Measurements from ENCODE around the gene ITGA6.

Gene ITGA6

GRCh38 chr2:172427256-172427989 lies at the start of gene ITGA6:
TSS of gene ITGA6 (plus strand) at chr2:172427586.
- DNase-seq (ENCODE audit: low read depth in 2 of 2) = peak; percentile 60 to 70

- DNase-seq (ENCODE audit: low read depth in 2 of 2) = no peak
Measured at GRCh38 chr2:172380436-172381274, 46.7 kb upstream of the ITGA6 start.

- no peak for DNase-seq (ENCODE audit: low read depth in 2 of 2)
Measured at GRCh38 chr2:172381275-172382027, 45.9 kb upstream of the ITGA6 start.

GRCh38 chr2:172387361-172387760 lies 40.0 kb upstream of the ITGA6 start:
- DNase-seq (ENCODE audit: low read depth in 2 of 2) = no peak

GRCh38 chr2:172389685-172390339 lies 37.6 kb upstream of the ITGA6 start:
- DNase-seq (ENCODE audit: low read depth in 2 of 2) = no peak

- DNase-seq (ENCODE audit: low read depth in 2 of 2) = no peak
Measured at GRCh38 chr2:172394002-172394401, 33.4 kb upstream of the ITGA6 start.

- DNase-seq (ENCODE audit: low read depth in 2 of 2) = no peak
Measured at GRCh38 chr2:172395503-172395902, 31.9 kb upstream of the ITGA6 start.

- no peak for DNase-seq (ENCODE audit: low read depth in 2 of 2)
Measured at GRCh38 chr2:172397148-172397834, 30.1 kb upstream of the ITGA6 start.

- no peak for DNase-seq (ENCODE audit: low read depth in 2 of 2)
Measured at GRCh38 chr2:172398440-172398839, 28.9 kb upstream of the ITGA6 start.

- DNase-seq (ENCODE audit: low read depth in 2 of 2) = no peak
Measured at GRCh38 chr2:172399765-172400164, 27.6 kb upstream of the ITGA6 start.

GRCh38 chr2:172402198-172402597 lies 25.2 kb upstream of the ITGA6 start:
- no peak for DNase-seq (ENCODE audit: low read depth in 2 of 2)

- DNase-seq (ENCODE audit: low read depth in 2 of 2) = no peak
Measured at GRCh38 chr2:172403402-172403801, 24.0 kb upstream of the ITGA6 start.

- no peak for DNase-seq (ENCODE audit: low read depth in 2 of 2)
Measured at GRCh38 chr2:172403881-172404468, 23.4 kb upstream of the ITGA6 start.

GRCh38 chr2:172404824-172405223 lies 22.6 kb upstream of the ITGA6 start:
- no peak for DNase-seq (ENCODE audit: low read depth in 2 of 2)

GRCh38 chr2:172405673-172406072 lies 21.7 kb upstream of the ITGA6 start:
- DNase-seq (ENCODE audit: low read depth in 2 of 2) = no peak

GRCh38 chr2:172408143-172408766 lies 19.1 kb upstream of the ITGA6 start:
- DNase-seq (ENCODE audit: low read depth in 2 of 2) = no peak

- DNase-seq (ENCODE audit: low read depth in 2 of 2) = no peak
Measured at GRCh38 chr2:172409042-172409441, 18.3 kb upstream of the ITGA6 start.

- DNase-seq (ENCODE audit: low read depth in 2 of 2) = no peak
Measured at GRCh38 chr2:172412984-172413492, 14.3 kb upstream of the ITGA6 start.

GRCh38 chr2:172415157-172415864 lies 12.1 kb upstream of the ITGA6 start:
- DNase-seq (ENCODE audit: low read depth in 2 of 2) = no peak

- no peak for DNase-seq (ENCODE audit: low read depth in 2 of 2)
Measured at GRCh38 chr2:172415865-172416183, 11.6 kb upstream of the ITGA6 start.

Data from activated CD4-positive, alpha-beta T cell treated with anti-CD3 and anti-CD28 coated beads for 24 hours (primary cell).